GM19395 (cell line): ENCODE data around the gene MRAS.

Source experiments
- ATAC-seq: cut with Tn5 transposase; IDR thresholded peaks from one replicate; pipeline ENCODE4 v1.9.1; 2021; ENCODE audit warnings: mild to moderate bottlenecking, moderate library complexity; ENCODE audit not compliant: unreplicated experiment

MRAS gene

DNA sequence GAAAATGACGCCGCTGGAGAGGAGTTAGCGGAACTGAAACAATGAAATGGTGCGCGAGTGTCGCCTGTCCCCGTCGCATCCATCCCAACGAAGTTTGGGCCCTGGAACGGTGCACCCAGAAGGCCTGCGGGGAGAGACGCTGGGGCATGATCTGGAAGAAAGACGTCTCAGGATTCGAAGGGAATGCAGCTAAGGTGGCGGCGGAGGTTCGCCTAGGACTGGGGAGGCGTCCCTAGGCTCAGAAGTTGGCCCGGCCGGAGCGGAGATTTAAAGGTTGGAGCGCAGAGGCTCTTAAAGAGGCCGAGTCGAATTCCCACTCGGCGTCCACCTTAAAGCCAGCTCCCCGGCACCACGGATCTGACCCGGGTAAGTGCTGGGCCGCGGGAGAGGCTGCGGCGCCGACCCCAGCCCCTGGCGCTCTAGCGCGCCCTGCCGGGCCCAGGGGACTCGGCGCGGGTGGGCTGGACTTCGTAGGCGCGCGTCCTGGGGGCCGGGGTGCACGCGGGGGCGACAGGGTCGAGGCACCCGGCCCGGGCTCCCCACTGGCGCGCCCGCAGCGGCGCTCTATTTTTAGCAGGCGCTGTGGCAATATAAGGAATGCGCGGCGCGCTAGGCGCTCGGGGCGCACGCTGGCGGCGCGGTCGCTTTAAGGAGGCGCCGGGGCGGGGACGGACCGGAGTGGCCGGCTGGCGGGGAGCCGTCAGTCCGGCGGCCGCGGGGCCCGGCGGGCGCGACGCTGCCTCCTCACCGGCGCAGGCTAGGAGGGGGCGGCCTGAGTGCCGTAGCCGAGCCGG is at the start of gene MRAS:
MRAS (plus strand) TSS at position 620 of the 794 bp plus-strand sequence. CDS start 24,305 bp downstream, outside the sequence.
- peak; percentile 46 for ATAC-seq

DNA sequence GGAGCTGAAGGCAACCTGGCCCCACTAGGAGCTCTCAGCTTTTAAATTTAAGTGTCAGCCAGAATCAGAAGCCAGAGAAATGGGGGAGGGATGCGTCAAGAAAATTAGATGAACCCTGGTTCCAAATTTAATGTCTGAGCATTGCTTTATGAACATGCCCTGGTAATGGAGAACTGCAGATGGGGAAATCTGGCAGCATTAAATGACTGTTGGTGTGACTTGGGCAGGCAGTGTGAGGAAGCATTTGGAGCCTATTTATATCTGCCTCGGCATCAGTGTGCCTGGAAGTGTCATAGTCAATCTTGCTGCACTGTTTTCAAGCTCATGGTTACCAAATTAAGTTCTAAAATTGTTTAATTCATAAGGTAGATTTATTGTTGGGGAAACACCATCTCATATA is 47.7 kb upstream of the MRAS start:
- no peak for ATAC-seq

DNA sequence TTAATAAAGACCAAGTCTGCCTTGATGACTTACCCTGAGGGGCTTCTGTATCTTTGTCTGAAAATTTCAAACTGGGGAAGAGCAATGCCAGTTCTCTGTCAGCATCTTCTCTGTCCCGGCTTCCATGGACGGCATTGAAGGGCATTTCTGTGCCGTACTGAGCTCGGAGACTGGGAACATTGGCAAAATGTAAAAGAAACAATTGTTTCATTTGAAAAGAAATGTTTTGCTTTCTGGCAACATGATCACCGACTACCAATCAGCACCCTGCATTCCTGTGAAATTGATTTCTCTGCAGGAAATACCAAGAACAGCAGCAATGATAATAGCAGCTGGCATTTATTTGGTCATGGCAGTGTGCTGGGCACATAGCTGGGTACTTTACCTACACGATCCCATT is 44.9 kb upstream of the MRAS start:
- no peak for ATAC-seq

DNA sequence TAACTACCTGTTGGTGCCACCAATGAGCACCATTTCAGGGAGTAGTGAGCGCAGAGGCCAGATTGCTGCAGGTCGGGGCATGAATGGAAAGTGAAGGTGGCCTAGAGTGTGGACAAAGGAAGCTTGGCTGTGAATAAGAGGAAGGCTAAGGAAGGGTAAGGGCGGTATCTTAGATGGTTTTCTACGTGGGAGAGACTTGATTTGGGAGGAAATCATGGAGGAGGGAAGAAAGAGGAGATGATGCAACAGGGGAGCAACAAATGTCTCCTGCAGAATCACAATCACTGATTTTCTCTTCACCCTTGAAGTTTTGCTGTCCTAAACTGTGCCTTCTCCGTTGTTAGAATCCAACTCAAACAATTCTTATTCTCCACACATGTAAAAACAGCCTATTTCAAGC is 40.5 kb upstream of the MRAS start:
- ATAC-seq: no peak

DNA sequence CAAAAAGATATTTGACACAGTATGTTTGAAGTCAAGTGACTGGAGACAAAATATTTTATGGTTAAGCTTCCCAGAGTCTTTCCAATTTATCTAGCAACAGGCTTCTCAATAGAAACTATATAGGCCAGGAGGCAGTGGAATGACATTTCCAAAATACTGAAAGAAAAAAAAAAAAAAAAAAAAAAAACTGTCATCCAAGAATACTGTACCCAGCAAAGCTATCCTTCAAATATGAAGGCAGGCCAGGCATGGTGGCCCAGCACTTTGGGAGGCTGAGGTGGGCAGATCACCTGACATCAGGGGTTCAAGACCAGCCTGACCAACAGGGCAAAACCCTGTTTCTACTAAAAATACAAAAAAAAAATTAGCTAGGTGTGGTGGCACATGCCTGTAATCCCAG is 39.6 kb upstream of the MRAS start:
- ATAC-seq: no peak

DNA sequence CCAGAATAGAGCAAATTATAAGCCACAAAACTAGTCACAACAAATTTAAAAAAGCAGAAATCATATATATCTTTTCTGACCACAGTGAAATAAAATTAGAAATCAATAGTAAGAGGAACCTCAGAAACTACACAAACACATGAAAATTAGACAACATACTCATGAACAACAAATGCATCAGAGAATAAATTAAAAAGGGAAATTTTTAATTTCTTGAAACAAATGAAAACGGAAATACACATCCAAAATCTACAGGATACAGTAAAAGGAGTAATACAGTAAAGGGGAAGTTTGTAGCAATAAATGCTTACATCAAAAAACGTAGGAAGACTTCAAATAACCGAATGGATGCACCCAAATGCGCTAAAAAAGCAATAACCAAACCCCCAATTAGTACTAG is 37.9 kb upstream of the MRAS start:
- ATAC-seq: no peak

DNA sequence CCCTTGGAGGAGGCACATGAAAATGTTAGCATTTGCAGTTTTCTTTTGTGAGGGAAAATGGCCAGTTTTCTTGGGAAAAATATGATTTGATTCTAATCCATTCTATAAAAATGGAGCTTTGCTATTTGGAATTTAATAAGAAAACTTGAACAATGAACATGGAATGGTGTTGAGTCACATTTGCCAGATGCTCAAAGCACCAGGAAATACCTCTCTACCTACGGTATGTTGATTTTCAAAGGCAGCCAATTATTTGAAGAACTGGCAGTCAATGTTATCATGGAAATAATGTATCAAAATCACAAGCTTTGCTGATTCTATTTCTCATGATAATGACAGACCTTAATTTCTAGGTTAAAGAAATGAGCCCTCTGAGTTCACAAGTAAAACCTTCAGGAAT is 33.6 kb upstream of the MRAS start:
- no peak for ATAC-seq

DNA sequence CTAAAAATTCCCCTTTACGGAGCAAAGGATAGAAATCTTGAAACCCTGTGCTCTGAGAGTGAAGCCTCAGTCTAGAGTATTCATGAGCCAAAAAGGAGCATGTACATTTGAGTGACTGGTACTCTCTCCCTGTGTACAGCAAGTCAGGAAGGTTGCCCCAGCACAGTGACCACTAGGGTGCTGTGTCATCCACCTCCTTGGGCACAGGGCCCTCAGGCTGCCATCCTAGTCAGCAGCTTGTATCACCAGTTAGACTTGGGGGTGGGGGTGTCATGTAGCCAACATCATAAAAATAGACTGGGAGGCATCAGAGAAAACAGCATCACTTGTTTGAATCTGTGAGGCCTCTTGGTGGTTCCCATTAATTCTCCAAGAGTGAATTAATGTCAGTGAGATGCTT is 30.7 kb upstream of the MRAS start:
- ATAC-seq: no peak

DNA sequence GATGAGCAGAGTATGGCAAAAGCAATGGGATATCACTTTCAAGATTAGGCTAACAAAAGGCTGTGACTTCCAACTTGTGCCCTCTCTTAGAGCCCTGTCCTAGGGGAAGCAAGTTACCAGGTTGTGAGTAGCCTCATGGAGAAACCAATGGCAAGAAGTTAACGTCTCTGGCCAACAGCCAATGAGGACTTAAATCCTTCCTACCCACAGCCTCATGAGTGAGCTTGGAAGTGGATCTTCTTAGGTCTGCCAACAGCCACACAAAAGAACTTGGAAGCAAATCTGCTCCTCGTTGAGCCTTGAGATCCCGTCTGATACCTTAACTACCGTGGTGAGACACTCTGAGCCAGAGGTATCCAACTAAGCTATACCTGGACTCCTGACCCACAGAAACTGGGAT is 24.4 kb upstream of the MRAS start:
- ATAC-seq: no peak

DNA sequence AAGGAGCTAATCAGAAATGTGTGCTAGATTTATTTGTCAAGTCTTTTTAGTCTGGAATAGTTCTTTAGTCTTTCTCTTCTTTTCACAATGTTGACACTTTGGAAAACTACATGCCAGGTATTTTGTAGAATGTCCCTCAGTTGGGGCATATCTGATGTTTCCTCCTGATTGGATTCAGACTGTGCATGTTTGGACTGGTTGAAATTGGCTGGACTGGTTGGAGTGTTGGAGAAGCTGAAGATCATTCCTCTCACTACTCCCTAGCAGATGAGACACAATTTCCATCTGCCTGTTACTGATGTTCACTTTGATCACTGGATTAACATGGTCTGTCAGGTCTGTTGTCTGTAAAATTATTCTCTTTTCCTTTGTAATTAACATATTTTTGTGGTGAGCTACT is 22.4 kb upstream of the MRAS start:
- no peak for ATAC-seq

DNA sequence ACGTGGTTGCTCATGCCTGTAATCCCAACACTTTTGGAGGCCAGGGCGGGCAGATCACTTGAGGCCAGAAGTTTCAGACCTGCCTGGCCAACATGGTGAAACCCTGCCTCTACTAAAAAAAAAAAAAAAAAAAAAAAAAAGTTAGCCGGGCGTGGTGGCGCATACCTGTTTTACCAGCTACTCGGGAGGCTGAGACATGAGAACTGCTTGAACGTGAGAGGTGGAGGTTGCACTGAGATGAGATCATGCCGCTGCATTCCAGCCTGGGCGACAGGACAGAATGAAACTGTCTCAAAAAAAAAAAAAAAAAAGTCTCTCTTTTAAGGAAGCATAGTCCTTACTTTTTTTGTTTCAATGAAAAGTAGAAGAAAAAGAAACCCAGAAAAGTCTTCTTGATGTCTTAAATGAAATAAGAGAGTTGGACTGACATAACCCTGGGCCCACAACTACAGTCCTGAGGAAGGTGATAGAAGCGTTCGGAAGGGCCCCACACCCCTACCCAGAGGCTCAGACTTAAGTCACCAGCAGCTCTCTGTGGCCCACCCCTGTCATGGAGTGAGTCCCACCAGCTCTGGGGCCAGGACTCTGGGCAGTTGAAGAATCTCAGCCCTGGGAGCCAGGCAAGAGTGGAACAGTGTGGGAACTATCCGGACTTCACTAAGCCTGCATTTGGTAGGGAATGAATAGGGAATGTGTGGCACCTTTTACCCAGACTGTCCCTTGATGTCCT is 21.3 kb upstream of the MRAS start:
- no peak for ATAC-seq

DNA sequence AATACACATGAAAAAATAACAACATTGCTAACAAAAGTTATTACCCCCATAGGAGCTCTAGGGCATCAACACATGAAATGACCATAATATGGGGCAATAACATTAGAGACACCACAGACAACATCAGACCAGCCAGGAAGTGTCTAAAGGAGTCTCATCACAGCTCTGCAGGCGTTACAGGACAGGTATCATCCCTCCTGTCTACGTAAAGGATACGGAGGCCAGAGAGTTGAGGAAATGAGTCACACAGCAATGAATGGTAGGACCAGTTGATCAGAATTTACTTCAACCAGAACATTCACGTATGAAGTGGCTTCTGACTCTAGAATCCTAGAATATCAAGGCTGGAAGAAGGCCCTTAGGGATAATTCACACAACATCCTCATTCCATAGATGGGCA is 20.5 kb upstream of the MRAS start:
- ATAC-seq: no peak

DNA sequence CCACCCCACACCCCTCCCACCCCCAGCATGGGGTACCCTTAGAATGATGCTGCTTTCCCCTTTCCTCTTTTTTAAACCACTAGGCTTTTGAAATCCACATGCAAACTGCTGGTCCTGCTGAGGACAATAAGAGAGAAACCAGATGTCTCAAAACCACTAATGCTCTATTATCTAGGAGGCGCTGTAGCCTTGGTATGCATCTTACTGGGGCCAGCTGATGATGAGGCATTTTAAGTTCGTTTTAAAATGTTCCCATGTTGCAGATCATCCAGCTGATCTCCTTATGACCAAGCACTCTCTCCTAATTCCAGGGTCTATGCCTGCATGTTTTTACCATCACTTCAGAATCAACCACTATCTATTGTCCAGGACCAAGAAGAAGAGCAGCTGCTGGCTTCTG is 20.0 kb upstream of the MRAS start:
- no peak for ATAC-seq

DNA sequence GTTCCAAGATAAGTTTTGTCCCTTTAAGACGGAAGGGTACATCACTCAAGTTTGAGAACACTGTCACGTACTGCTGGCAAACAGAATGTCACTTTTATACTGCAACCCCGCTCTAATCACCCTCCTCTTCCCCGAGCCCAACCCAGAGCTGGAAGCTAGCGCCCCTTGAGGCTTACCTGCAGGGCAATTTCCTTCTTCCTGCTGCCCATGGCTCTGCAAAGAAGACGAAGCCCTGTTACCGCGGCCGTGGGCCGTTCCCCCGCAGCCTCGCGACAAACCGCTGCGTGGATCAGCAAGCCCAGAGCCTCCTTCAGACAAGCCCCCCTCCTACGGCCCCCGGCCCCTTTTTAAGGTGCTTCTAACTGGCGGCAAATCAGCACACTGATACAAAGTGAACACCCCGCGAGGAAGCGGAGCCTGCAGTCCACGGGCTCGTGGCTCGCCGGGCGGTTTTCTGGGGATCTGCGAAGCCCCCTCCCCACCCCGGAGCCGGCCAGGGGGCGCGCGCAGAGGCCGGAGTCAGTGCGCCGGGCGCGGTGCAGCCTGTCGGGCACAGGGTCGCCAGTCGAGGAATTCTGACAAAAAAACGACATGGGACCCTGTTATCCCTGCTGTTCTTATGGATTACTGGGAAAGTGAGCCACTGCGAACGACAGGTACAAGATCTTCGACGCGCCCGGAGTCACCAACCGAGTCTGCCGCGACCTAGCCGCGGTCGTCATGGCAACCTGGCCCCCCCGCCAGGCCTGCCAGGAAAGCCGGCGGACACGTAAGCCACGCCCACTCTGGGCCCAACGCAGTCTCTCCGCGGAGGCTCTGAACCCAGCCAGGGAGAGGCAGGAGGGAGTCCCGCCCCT is 19.0 kb upstream of the MRAS start, which contains the start of gene NME9:
NME9 (minus strand) TSS at position 725 of the 857 bp plus-strand sequence; CDS start at position 209, 516 bp downstream.
- ATAC-seq: peak; percentile 77

DNA sequence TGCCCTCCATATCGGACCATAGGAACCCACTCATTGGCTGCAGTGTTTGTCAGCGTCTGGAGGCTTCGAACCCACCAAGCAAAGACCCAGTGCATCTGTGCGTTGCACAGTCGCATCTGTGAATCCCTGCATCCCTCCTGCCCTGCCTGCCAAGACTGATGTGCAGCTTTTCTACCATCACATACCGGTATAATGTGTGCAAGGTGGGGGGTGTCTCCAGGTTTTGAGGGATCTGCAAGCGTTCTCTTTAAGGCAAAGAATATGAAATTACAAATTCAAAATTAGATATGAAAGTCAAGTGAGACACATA is 18.4 kb upstream of the MRAS start:
- ATAC-seq: no peak

DNA sequence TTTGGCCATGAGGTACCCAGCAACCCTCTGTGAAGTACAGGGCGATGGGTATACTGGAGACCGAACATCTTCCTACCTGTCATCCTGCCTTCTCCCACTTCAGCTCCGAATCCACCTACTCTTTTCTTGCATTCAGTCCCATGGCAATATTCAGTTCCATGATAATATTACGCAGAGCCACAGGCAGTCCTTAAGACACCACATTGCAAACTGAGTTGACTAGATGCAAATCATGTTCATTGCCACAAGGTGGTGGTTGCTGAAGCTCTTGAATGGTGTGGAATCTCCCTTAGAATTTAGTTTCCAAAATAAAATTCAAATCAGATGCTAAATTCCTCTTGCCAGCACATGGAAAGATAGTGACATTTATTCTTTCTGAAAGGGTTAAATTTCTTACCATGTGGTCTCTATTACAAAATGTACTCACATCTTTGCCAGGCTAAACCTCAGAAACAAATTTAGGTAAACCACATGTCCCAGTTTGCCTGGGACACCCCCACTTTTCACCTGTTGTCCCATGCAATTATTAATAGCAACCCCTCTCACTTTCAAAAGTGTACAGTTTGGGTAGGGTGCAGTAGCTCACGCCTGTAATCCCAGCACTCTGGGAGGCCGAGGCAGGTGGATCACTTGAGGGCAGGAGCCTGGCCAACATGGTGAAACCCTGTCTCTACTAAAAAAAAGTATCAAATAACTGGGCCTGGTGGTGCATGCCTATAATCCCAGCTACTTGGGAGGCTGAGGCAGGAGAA is 17.1 kb upstream of the MRAS start:
- no peak for ATAC-seq

DNA sequence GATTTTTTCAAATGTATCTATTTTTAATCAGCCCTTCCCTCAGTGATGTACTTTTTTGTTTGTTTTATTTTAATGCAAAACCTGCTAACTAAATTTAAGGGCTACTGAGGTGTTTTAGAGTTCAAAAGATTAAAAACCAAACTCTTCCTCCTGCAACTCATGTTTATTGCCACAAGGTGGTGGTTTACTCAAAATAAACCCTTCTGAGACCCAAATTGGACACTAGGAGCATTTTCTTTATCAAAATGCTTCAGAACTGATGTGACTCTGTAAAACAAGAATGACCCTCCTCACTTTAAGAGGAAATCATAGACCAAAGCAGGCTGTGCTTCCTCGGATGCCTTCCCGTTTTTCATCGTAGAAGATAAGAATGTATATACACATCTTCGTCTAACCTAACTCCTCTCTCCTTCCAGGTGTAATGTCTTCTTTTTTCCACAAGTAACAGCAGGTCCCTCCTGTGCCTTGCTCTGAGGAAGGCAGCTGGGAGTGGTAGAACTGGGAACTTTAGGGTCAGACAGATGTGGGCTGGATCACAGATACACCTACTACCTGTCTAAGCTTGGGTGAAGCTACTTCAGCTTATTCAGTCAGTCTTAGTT is 15.8 kb upstream of the MRAS start:
- no peak for ATAC-seq

DNA sequence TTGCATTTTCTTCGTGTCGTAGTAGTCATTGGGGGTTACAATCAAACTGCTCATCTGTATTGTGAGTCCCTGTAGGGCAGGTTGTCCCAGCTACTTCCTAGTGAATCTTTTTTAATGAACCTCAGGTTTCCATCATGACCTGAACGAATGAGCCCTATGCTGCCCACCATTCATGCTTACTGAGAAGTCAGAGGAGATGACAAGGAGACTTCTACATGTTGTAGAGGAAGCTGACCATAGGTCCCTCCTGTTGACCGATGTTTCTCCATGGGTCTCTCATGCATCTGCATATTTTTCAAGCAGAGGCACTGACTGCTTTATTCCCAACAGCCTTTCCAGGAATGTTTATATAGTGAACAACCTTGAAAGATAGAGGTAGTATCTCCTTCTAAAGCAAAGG is 13.8 kb upstream of the MRAS start:
- no peak for ATAC-seq

DNA sequence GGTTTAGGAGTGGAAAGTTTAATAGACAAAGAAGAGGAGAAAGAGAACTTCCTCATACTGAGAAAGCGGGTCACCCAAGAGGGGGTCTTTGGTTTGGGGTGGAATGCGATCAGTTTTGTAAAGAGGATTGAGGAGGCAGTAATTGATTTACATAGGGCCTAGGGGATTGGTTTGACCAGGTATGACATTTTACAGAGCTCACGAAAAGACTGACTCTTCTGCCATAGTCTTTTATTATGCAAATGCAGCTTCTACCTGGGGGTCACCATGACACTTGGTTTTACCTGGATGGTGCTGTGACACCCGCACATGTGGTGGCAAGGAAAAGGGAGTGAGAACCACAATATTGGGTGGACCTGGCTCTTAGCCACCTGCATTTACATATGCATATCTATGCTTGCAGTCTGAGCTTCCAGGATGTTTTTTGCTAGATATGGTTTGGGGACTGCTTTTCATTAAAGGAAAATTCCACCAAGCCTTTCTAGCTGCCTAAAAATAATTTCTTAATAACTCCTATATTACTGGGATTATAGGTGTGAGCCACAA is 11.9 kb upstream of the MRAS start:
- no peak for ATAC-seq

DNA sequence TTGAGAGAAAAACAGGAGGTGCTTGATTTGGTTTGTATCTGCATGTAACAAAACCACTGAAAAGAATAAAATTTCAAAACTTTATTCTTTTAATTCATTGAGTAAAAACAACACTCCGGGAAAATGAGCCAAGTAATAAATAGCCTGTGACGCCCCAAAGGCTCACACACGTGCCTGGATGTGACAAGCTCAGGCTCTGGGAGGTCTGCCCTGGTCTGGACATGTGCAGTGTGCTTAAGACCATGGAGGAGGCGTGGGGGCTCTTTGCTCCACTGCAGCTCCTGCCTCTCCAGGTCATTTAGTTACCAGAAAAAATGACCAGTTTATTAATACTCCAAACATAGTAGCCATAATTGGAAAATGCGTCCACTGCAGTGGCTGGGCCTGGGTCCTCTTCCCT is 10.1 kb upstream of the MRAS start:
- no peak for ATAC-seq
